Left forelimb (tissue), 1 donor: ENCODE data around the gene DNAJC2.

Source experiments
- DNase-seq: peaks from one replicate; pipeline ENCODE4 v3.0.0-alpha.2; 2018; ENCODE audit warnings: low spot score

The DNAJC2 gene, protein sequence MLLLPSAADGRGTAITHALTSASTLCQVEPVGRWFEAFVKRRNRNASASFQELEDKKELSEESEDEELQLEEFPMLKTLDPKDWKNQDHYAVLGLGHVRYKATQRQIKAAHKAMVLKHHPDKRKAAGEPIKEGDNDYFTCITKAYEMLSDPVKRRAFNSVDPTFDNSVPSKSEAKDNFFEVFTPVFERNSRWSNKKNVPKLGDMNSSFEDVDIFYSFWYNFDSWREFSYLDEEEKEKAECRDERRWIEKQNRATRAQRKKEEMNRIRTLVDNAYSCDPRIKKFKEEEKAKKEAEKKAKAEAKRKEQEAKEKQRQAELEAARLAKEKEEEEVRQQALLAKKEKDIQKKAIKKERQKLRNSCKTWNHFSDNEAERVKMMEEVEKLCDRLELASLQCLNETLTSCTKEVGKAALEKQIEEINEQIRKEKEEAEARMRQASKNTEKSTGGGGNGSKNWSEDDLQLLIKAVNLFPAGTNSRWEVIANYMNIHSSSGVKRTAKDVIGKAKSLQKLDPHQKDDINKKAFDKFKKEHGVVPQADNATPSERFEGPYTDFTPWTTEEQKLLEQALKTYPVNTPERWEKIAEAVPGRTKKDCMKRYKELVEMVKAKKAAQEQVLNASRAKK

DNA sequence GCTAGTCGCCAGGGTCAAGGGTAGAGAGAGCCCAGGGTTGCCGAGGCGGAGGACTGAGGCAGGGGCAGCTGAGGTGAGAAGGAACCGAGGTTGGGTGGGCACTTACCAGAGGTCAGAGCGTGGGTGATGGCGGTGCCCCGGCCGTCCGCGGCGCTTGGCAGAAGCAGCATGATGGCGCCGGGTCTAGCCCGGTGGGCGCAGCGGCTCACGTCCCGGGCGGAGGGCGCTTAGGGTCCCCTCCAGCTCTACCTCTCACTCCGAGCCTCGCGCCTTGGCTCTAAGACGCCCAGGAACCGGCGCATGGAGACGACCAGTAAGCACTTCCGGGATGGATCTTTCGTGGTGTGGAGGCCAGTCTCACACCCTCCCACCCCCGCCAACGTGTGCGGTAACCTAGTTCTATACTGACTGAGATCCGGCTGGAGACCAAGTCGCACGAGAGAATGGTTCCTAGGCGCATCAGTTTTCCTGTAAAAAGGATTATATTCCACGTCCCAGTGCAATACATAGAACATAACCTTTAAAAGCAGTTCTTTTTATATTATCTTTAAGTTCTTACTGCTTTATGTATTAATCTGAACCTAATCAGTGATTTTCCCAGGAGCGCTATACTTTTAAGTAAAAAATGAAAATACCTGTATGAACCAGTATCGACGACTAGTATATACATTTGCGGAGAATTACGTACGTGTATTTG lies at the start of gene DNAJC2:
DNAJC2 (minus strand) TSS at position 315 of the 697 bp plus-strand sequence; CDS start at position 170, 145 bp downstream.
- peak; percentile 91 for DNase-seq

DNA sequence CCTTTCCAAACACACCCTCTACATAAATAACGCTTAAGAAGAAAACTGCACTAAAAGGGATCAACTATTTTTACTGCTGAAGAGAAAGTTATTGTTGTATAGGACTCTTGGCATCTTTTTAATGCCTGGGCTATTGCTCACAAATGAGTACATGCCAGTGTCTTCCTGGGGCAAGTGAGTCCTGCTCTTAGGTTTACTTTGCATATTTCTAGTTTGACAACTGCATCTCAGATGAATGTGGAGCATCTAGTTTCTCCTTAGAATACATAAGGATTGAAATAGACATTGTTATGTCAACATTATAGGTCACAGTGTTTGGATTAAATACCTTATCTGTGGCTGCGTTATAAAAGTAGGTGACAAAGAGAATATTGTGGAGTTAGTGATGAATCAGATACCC lies 47.4 kb upstream of the DNAJC2 start:
- DNase-seq = no peak

DNA sequence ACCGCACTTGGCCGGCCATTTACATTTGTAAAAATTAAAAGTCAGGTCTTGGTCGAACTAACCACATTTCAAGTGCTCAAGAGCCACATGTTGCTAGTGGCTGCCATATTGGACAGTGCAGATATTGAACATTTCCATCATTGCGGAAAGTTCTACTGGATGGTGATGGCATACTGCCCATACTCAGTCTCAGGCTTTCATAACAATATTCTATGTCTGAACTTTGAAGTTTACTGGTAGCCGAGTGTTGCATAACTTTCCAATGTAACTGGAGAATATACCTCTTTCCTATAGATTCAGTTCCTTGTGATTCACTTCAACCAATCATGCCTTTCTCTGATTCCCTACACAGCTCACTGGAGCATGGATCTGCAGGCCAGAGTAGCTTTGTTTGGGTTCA lies 46.6 kb upstream of the DNAJC2 start:
- DNase-seq = no peak

DNA sequence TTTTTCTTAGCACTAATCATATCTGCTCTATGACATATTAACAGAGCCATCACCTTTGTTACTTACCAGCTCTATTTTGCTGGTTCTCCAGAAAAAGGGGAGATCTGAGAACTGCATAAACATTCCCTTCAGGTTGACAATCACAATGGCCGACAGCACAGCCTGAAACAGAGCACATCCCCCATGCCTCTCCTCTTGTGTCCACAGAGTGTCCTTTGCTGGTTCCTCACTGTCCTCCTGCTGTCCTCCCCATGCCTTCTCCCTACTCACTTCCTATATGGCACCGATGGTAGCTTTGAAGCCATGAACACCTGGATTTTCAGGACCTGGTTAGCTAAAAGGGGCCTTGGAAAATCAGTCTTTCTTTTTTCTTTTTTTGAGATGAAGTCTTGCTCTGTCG lies 44.7 kb upstream of the DNAJC2 start:
- DNase-seq = no peak

DNA sequence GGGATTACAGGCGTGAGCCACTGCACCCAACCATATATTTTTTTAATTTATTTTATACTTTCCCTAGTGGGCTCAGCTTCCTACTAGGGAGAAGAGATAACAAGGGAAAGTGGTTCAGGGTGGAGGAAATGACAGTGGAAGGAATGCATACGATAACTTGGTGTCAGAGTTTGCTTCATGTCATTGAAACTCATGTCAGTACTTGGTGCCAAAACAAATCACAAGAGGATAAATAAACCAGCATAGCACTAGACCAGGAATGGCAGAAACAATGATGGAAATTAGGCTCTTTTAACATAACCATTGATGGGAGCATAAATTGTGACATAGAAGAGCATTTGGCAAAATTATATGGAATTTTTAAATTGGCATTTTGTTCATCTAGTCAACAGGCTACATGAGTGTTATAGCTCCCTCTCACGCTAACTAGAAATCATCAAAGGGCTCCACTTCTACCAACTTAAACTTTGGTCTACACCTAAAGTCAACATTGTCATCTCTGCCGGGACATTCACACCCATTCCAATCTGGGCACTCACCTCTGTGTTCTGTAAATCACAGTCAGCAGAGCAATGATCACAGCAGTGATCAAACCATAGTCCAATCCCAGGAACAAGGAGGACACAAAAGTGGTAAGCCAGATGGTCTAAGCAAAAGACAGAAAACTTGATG lies 44.0 kb upstream of the DNAJC2 start:
- DNase-seq = no peak

DNA sequence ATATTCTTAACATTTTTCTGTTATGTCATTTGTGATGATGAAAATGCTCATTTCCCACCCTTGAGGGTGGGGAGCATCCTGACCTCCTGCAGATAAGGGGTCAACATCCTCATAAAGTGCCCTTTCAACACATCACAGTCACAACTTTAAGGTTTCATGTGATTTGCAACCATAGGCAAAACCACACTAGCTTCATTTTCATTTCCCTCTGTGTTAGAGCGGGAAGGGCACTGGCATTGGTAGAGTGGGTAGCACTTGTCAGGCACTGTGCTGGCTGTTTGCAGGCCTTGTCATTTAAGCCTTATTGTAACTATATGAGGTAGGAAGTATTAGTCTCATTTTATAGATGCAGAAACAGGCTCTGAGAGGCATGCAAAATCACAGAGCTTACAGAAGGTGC lies 42.7 kb upstream of the DNAJC2 start:
- DNase-seq = no peak

DNA sequence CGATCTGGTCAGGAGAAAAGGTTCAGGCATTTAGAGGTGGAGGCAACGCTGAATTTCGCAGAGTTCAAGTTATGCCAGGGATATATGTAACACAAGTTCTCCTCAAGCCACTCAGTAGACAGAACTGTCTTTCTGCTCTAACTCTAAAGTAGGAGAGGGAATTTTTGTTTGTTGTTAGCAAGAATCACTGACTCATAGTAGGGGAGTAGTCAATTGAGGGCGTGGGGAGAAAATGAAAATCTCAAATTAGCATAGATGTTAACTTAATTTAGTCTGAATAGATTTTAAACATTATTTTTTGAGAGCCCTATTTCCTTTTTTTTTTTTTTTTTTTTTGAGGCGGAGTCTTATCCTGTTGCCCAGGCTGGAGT lies 37.5 kb upstream of the DNAJC2 start:
- no peak for DNase-seq

DNA sequence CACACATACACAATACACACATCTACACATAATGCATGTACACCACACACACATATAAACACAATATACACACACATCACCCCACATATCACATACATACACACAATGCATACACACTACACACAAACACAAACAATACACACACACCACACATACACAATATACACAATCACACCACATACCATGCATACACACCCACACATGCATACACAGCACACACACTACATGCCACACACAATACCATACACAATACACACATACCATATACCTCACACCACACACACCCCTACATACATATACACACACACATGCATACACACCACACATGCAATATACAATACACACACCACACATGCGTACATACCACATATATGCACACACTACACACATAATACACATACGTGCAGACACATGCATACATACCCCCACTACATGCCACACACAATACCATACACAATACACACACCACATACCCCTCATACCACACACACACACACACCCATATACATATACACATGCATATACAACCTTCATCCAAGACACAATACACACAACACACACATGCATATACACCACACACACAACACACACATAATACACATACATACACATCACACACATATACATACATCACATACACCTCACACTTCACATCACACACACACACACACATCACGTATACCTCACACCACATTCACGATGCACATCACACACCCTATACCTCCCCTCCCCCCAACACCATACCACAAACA lies 36.9 kb upstream of the DNAJC2 start:
- no peak for DNase-seq

DNA sequence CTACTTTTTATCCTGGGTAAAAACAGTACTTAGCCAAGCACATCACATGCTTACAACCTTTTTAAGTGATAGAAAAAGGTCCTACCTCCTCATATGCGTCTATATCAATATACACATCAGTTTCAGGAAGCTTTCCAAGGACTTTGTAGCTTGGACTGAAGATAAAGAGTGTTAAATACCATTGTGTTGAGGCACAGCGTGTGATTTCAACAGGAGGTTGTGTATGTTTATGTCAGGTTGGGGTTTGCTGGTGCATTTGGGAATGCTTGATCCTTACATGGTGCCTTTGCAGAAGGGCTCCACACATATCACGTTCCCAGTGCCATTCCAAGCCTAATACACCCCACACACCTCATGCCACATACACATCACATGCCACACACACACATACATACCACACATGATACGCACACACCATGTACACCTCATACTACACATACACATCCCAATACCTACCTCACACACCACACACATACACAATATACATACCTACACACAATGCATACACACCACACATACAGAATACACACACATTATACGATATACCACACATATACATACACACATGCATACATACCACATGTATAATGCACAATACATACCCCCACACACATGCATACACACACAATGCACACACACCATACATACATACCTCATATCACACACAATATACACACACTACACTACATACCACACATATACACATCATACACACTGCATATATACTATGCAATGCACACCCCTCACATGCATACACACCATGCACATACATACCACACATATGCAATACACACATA lies 36.0 kb upstream of the DNAJC2 start:
- no peak for DNase-seq

DNA sequence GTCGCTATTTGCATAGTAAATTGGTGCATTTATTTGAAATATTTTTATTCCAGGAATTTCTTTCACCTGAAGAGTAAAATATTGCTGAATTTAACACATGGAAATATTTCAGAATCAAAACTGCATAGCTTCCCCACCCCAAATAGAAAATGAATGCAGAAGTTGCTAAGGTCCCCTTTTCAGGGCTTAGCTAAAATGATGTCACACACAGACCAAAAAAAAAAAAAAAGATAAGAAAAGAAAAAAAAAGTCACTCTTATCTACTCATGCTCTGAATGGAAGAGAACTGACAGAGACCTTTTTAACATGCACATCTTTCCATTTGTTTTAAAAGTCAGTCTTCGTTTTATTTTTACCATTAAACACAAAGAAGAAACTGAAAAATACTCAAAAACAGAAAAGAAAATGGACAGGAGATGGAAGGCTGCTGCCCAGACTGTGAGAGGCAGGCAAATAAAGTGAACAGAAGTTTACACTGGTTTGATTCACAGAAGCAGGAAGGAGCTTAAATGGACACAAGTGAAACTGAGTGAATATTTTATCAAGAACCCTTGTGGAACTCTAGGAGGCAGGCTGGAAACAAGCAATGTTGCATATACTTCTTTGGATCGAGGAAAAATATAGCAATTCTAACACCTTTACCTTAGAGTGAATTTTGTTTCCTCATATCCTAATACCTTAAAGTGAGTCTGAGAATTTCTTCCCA lies 34.9 kb upstream of the DNAJC2 start:
- no peak for DNase-seq

DNA sequence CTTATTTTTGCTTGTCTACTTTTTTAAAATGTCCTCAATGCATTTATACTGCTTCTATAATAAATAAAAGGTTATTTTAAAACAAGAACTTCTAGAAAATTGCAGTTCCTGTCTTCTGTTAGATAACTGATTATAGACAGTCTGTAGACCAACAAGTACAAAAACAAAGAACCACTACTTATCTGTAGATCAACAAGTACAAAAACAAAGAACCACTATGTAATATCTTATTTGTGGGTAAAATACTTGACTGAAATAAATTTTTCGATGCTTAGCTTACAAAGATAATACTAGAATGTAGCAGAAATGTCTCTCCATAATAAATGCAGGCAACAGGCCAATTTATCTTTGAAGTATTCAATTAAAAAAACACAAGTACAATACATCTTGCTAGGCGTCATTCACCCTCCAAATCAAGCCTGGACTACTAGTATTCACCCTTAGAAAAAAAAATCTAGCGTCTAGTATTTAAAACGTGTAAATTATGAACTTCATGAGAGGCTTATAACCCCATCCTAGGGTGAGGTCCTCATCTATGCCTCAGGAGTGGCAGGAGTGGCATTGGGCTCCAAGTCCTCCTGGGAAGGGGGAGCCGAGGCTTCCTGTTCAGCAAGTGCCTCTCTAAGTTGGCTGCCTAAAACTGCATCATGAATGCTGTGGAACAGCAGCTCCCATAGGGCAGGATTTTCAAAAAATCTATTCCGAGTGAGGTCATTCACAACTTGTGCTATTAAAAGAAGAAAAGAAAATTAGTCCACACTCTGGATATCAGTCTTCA lies 29.5 kb upstream of the DNAJC2 start:
- DNase-seq = no peak

DNA sequence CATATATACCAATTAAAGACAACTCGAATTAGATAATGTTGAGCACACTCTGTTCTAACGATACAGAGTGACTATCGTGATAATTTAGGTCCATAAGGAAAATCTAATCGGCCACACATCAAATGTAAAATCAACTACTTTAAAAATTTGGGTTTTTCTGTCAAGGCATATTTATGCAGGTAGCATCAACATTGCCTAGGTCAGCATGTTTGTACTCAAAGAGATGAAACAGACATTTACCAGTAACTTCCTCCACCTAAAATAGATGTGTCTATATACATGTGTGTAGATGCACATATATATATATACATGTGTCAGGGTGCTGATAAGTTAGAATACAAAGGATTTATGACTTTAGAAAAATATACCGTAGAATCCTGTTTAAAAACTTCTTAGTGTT lies 24.9 kb upstream of the DNAJC2 start:
- no peak for DNase-seq

DNA sequence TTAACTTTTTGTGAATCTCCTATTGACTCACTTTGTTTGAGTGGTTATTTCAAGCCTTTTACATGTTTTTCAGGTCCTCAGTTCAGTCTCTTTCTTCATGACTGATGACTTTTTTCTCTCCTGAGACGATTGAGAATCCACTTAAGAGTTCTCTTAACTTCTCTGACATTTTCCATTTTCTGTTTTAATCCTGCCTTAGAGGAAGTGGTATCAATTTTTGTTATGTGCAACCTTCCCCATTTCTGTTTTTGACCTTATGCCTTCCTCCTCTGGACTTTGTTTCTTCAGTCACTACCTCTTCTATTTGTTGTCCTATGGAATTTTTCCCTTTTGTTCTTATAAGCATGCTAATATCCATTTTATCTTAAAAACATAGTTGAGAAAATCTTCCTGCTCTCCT lies 5.2 kb upstream of the DNAJC2 start:
- DNase-seq = no peak

DNA sequence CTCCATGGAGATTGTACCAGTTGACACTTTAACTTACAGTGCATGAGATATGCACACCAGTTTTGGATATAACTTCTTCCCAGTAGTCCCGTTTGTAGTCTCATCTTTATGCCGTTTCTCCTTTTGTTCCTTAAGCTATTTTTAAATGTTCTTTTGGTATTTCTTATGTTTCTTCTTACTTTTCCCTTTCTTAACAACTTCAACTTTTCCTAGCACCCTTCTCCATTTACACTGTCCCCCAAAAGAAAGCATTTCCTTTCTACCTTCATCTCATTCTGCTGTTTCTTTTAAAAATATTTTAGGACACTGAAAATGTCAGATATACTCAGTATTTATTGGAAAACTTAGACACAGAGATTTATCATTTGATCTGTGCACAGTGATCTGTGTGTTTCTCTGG lies 4.4 kb upstream of the DNAJC2 start:
- DNase-seq = no peak

DNA sequence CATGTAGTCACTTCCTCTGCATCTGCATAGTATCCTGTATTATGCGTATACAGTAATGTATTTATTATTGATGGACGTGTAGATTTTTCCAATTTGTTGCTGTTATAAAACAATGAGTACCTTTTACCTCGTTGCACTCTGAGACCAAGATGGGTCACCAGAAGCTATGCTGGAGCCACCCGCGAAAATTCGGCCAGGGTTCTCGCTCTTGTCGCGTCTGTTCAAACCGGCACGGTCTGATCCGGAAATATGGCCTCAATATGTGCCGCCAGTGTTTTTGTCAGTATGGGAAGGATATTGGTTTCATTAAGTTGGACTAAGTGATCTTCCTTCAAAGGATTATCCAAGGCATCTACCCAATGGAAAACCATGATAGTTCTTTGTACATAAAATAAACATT lies 3.9 kb upstream of the DNAJC2 start:
- DNase-seq = no peak

DNA sequence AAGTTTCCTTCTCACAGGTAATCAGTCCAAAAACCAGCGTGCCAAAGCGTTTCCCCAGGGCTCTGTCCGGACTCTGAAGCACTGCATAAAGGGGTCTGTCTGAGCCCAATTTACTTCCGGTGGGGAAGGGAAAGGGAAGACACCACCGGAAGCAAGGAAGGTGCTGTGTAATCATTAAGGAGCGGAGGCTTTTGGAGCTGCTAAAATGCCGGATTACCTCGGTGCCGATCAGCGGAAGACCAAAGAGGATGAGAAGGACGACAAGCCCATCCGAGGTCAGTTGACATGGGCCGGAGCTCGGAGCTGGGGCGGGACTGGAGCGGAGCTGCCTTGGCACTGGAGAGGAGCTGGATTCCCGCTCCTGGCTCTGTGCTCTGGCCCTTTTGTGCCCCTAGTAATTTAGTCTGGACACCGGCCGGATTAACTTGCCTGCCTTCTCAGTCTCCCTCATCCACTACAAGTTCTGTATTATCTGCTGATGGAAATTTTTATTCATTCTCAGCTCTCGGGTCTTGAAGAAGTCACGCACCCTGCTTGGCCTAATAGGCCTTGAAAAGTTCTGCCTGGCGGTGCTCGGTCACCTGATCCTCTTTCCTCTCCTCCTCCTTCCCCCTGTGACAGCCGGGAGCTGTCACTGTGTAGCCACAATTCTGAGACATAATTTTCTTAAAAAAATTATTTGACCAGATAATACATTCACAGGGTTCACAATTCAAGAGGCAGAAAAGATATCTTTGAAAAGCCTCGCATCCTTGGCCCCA lies 3.1 kb upstream of the DNAJC2 start, which contains the start of gene PSMC2:
PSMC2 (plus strand) TSS at position 137 of the 761 bp plus-strand sequence; CDS start at position 206, 69 bp downstream.
- DNase-seq = peak; percentile 89

DNA sequence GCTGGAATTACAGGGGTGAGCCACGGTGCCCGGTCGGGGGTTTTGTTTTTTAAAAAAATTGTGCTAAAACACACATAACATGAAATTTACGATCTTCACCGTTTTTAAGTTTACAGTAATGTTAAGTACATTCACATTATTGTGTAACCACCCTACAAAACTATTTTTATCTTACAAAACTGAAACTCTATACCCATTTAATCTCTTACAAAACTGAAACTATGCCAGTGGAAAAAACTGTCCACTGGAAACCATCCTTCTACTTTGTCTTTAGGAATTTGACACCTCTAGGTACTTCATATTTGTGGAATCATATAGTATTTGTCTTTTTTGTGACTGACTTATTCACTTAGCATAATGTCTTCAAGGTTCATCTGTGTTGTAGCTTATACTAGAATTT lies 1.8 kb upstream of the DNAJC2 start:
- no peak for DNase-seq

DNA sequence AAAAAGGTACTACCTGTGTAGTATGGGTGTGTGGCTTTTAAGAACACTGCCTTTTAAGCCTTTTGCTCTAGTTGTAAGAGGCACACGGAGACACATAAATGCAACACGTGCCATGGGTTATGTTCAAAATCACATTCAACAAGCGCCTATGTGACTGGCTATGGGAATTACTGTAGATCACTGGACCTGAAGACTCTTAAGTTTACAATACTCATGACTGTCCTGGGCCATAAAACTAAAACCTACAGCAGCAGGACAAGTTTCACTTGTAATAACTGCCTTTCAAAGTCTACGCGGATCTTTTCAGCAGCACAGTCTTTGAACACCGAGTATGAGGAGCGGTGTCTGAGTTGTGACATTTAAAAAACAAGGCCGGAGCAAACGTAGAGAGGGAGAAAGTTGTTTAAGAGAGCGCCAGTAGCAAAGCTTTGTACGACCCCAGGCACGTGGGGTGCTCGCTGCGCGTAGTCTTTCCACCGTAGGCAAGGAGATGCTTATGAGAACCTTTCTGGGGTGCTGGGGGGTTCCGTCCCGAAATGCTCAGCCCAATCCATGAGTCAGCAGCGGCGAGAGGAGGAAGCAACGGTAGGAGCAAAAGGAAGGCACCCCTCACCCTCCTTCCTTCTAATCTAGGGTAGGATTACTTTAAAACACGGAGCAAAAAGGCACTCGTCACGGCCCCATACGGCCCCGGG lies 662 bp downstream of the DNAJC2 start:
- DNase-seq = no peak
